ENCODE data around the gene SRSF7. TPM values are rescaled to one million over a fixed set of nuclear protein-coding genes. Genes with fewer than 3 reads are reported as not detected.

Gene SRSF7
- total RNA-seq, 1 donor from 2014 or later, result 106 TPM

DNA sequence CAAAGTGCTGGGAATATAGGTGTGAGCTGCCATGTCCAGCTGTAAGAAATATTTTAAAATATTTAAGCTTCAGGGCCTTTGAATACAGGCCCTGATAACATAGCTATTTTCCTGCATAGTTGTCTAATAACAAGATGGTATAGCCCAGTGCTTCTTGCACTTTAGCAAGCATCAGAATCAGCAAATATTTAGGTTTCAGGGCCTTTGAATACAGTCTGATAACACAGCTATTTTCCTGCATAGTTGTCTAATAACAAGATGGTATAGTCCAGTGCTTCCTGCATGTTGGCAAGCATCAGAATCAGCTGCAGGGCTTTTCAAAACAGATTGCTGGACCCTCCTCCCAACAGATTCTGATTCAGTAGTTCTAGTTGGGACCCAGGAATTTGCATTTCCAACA is 32.4 kb upstream of the SRSF7 start:
- H3K4me1 ChIP-seq, result peaks cover 8% of the 10 kb centered on the region
- intact Hi-C loops (cut with DNase I), result no loop called here
- no peak for TF ChIP-seq CTCF (IDR thresholded peaks at IDR 0.05)
- TF ChIP-seq POLR2AphosphoS5 (IDR thresholded peaks at IDR 0.05; ENCODE audit: insufficient read depth in 1 of 2, low read depth in 1 of 2), result no peak
- TF ChIP-seq POLR2A (IDR thresholded peaks at IDR 0.05), result no peak
- DNase-seq (ENCODE audit: extremely low spot score in 2 of 2), result no peak
- H3K36me3 ChIP-seq, result peaks cover 0 to 16% of the 10 kb centered on the region in 2 donors
- no peaks in the 10 kb centered on the region for H3K9me3 ChIP-seq
- H3K27me3 ChIP-seq, result no peaks in the 10 kb centered on the region
- H3K27ac ChIP-seq, result no peak overlapping the region
- no peak overlapping the region for H3K4me3 ChIP-seq

DNA sequence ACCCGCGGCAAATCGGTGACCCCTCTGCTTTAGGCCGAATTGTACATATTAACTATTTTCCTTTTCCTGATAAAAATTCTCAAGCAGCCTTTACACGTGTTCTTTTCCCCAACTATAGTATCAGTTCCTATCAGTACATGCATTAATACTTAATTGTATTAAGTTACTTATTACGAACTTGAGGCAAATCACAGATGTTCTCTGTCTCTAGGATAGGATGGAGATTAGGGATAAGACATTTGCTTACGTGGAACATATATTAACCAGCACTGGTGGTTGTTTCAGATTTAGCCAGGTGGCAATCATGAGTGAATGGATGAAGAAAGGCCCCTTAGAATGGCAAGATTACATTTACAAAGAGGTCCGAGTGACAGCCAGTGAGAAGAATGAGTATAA is 27.5 kb upstream of the SRSF7 start:
- Histone ChIP-seq H3K27me3 (no peaks in the 10 kb centered on the region), H3K4me1 (peaks cover 14% of the 10 kb centered on the region), H3K4me3 (peak overlapping the region; percentile 65 to 83), H3K9me3 (no peaks in the 10 kb centered on the region), H3K27ac (peak overlapping the region; percentile 71), H3K36me3 (peaks cover 0 to 16% of the 10 kb centered on the region in 2 donors)
- intact Hi-C loops (cut with DNase I), result no loop called here
- TF ChIP-seq POLR2A (IDR thresholded peaks at IDR 0.05) (no peak), POLR2AphosphoS5 (IDR thresholded peaks at IDR 0.05; ENCODE audit: insufficient read depth in 1 of 2, low read depth in 1 of 2) (no peak), CTCF (IDR thresholded peaks at IDR 0.05) (no peak)
- DNase-seq (ENCODE audit: extremely low spot score in 2 of 2), result no peak

GRCh38 chr2:38776531-38776930 is 25.4 kb upstream of the SRSF7 start:
- no peak for TF ChIP-seq POLR2A (IDR thresholded peaks at IDR 0.05)
- TF ChIP-seq POLR2AphosphoS5 (IDR thresholded peaks at IDR 0.05; ENCODE audit: insufficient read depth in 1 of 2, low read depth in 1 of 2), result no peak
- TF ChIP-seq CTCF (IDR thresholded peaks at IDR 0.05), result no peak
- Histone ChIP-seq H3K4me3 (no peak overlapping the region), H3K4me1 (peaks cover 14% of the 10 kb centered on the region), H3K27me3 (no peaks in the 10 kb centered on the region), H3K27ac (no peak overlapping the region), H3K36me3 (peaks cover 0 to 13% of the 10 kb centered on the region in 2 donors), H3K9me3 (no peaks in the 10 kb centered on the region)
- DNase-seq (ENCODE audit: extremely low spot score in 2 of 2), result no peak
- intact Hi-C loops (cut with DNase I), result no loop called here

DNA sequence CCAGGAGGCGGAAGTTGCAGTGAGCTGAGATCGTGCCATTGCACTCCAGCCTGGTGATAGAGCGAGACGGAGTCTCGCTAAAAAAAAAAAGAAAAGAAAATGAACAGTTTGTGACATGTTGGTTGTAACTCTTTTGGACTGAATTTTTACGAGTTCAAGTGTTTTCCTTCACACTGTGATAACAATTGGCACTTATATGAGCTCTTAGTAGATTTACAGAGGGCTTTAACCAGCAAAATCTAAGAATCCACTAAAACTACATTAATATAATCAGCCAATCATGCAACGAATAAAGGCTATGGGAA is 24.7 kb upstream of the SRSF7 start:
- no peak for DNase-seq (ENCODE audit: extremely low spot score in 2 of 2)
- intact Hi-C loops (cut with DNase I), result no loop called here
- peaks cover 0 to 6% of the 10 kb centered on the region in 2 donors for H3K36me3 ChIP-seq
- no peak for TF ChIP-seq CTCF (IDR thresholded peaks at IDR 0.05)
- no peak for TF ChIP-seq POLR2AphosphoS5 (IDR thresholded peaks at IDR 0.05; ENCODE audit: insufficient read depth in 1 of 2, low read depth in 1 of 2)
- TF ChIP-seq POLR2A (IDR thresholded peaks at IDR 0.05), result no peak
- H3K9me3 ChIP-seq, result no peaks in the 10 kb centered on the region
- no peaks in the 10 kb centered on the region for H3K27me3 ChIP-seq
- H3K27ac ChIP-seq, result no peak overlapping the region
- H3K4me3 ChIP-seq, result no peak overlapping the region
- H3K4me1 ChIP-seq, result peaks cover 14% of the 10 kb centered on the region

- Histone ChIP-seq H3K4me1 (peaks cover 14% of the 10 kb centered on the region), H3K36me3 (peaks cover 0 to under 1% of the 10 kb centered on the region in 2 donors), H3K9me3 (no peaks in the 10 kb centered on the region), H3K27me3 (no peaks in the 10 kb centered on the region), H3K4me3 (no peak overlapping the region), H3K27ac (no peak overlapping the region)
- no peak for DNase-seq (ENCODE audit: extremely low spot score in 2 of 2)
- TF ChIP-seq CTCF (IDR thresholded peaks at IDR 0.05) (no peak), POLR2A (IDR thresholded peaks at IDR 0.05) (no peak), POLR2AphosphoS5 (IDR thresholded peaks at IDR 0.05; ENCODE audit: insufficient read depth in 1 of 2, low read depth in 1 of 2) (no peak)
- intact Hi-C loops (cut with DNase I), result no loop called here
Observed at GRCh38 chr2:38775097-38775920, 24.1 kb upstream of the SRSF7 start.
